Gastrocnemius medialis (tissue), 4 donors: Measurements from ENCODE around the gene TBC1D13.

Source experiments
- CTCF ChIP-seq, 5 experiments: fragments of 450-650 bp in 3 of 5; fragments of 200-600 bp in 2 of 5; sonication (generic) in 2 of 5; IDR thresholded peaks in 4 of 5; conservative IDR thresholded peaks in 1 of 5; 1 replicate in 4 of 5; 2 replicates in 1 of 5; pipeline ENCODE4 v1.5.1; 2016 to 2019; ENCODE audit warnings: antibody characterized with exemption in 5 of 5, mild to moderate bottlenecking in 3 of 5, moderate library complexity in 3 of 5
- POLR2A ChIP-seq, 2 donors: fragments of 450-650 bp; IDR thresholded peaks; one replicate each; pipeline ENCODE4 v1.6.1; 2017; ENCODE audit warnings: antibody characterized with exemption in 2 of 2, mild to moderate bottlenecking in 2 of 2, moderate library complexity in 2 of 2

DNA sequence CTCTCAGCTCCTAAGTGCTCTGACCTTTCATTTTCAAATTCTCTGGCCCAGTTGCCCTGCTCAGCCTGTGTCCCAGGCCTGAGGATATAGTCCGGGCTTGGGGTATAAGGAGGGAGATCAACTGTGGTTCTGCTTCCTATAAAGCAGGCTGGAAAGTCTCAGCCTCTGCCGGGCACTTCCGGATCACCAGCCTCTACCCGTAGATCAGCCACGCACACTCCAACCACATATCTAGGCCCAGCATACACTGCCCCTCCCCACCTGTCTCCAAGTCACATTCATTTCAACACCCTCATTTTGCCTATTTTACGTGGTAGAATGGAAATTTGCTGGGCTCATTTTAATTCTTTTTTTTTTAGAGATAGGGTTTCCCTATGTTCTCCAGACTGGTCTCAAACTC lies 18.4 kb upstream of the TBC1D13 start:
- TF ChIP-seq CTCF (IDR thresholded peaks at IDR 0.05 in 4 of 5, conservative IDR thresholded peaks at IDR 0.05 in 1 of 5): no peak
- TF ChIP-seq POLR2A (IDR thresholded peaks at IDR 0.05): no peak
